NCI-H2196 treated with DMSO at 0.1 percent for 48 hours (cell line): ENCODE measurements around the gene SUB1.
A peak's percentile ranks its signal among the peaks of the same experiment; 100 is the strongest.
"Not testable (repeated sequence)": the region's sequence is repeated elsewhere in the genome, so short reads cannot be mapped to it uniquely, and the experiment has no call there.

Experiments used
- DNase-seq: peaks from one replicate; lab custom pipeline; 2025; ENCODE audit not compliant: unreplicated experiment; lab: John Stamatoyannopoulos, UW

Gene SUB1

GRCh38 chr5:32565145-32565544 is 20.2 kb upstream of the SUB1 start:
- DNase-seq: no peak

GRCh38 chr5:32566319-32567111 is 18.8 kb upstream of the SUB1 start:
- no peak for DNase-seq

DNA sequence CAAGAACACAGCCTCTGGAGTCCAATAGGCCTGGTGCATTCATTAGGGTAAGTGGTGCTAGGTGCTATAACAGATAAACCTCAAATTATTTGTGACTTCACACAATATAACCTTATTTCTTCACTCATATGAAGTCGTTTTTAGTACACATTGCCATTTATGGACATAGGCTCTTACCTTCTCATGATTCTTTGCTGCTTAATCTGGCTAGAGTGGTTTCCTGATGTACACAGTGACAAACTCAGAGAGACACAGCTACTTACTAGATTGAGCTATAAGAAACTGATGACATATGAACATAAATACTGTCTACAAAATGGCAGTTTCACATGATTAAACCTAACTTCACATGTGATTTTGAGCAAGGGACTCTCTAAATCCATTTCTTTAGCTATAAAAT is 14.2 kb upstream of the SUB1 start:
- DNase-seq: no peak

DNA sequence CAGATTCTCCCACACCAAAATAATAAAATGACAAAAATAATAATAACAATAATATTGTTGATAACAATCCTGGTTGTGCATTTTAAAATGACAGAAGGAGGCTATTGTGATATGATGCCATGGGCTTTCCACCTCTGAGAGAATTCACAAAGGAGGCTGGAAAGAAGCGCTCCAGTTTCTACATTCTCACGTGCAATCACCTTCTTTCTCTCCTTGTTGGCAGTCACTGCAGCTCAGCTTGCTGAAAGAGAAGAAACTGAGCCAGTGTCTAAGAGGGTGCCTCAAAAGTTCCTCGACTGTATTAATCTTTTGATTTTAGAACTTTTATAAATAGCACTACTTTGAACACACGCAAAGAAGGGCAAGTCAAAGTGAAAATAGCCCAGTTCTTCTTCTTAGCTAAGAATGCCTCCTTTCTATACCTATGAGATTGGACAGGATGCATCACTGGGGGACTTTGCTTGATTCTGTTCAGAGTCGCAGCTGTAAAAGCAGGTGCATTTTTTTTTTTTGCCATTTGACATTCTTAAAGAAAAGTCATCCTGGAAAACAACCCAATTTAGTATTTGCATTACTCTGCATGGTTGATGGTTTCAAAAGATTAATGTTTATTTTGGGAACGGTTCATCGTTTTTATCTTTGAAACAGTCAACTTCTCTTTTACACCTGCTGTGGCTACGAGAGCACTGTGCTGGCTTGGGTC is 12.4 kb upstream of the SUB1 start:
- DNase-seq: no peak

DNA sequence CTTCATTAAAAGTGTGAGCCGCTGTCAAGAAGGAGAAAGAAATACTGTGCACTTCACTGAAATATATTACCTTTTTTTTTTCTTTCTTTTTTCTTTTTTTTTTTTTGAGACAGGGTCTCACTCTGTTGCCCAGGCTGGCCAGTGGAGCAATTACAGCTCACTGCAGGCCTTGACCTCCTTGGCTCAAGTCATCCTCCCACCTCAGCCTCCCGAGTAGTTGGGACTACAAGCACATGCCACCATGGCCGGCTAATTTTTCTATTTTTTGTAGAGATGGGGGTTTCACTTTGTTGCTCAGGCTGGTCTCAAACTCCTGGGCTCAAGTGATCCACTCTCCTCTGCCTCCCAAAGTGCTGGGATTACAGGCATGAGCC is 11.9 kb upstream of the SUB1 start:
- DNase-seq: not testable (repeated sequence)

DNA sequence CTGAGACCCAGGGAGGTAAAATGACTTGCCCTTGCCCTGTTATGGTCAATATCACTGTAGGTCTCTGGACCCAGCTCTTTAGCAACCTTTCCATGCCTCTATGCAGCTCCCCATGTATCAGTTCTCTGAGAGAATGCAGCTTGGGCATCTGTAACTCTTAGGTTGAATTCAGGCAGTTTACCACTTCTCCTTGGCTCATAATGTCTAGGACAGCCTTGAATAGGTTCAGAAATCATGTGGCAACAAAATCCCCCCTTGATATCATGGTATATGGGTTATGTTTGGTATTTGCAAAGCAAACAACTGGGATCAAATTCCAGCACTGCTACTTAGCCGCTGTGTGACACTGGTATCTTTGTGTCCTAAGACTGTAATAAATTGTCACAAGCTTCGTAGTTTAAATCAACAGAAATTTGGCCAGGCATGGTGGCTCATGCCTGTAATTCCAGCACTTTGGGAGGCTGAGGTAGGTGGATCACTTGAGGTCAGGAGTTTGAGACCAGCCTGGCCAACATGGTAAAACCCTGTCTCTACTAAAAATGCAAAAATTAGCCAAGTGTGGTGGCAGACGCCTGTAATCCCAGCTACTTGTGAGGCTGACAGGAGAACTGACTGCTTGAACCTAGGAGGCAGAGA is 10.7 kb upstream of the SUB1 start:
- DNase-seq: no peak

DNA sequence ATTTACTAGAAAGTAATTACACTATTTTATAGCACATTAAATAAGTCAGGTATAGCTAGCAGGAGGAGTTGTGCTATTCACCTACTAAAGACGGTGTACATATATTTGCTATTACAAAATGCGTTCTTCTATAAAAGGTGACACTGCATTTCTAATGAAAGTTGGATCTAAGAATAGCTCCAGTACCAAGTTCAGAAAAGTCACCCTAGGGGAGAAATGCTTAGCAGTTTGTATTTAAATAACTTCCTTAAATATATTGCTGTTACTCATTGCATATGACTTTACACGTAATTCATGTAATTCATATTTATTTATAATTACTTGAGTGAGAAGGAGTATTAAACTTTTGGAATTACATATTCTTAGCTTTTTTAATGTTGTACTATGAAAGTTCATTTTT is 7.0 kb upstream of the SUB1 start:
- no peak for DNase-seq

- no peak for DNase-seq
Observed at GRCh38 chr5:32578764-32579163, 6.6 kb upstream of the SUB1 start.

DNA sequence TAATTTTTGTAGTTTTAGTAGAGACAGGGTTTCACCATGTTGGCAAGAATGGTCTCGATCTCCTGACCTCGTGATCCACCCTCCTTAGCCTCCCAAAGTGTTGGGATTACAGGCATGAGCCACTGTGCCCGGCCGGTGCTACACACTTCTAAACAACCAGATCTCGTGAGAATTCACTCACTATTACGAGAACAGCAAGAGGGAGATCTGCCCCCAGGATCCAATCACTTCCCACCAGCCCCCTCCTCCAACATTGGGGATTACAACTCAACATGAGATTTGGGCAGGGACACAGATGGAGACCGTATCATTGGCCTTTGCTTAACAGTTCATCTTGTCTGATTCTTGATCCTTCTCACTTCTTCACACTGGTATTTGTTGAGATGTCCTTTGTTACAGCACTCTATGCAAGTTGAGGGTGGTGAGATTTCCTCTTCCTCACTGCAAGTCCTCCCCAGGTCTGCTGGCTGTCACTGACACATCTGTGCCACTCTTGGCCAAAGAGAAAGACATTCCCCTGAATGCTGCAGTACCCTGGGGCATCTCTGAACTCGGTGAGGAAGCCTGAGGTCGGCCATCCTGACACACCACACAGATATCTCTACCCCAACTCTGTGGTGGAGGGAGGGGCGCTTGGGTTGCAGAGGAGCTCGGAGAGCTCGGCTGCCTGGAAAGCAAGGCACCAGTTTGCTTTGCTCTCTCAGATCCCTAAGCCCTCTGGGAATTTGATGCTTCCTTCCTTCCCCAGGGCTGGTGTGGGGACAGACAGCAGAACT is 4.2 kb upstream of the SUB1 start:
- no peak for DNase-seq

DNA sequence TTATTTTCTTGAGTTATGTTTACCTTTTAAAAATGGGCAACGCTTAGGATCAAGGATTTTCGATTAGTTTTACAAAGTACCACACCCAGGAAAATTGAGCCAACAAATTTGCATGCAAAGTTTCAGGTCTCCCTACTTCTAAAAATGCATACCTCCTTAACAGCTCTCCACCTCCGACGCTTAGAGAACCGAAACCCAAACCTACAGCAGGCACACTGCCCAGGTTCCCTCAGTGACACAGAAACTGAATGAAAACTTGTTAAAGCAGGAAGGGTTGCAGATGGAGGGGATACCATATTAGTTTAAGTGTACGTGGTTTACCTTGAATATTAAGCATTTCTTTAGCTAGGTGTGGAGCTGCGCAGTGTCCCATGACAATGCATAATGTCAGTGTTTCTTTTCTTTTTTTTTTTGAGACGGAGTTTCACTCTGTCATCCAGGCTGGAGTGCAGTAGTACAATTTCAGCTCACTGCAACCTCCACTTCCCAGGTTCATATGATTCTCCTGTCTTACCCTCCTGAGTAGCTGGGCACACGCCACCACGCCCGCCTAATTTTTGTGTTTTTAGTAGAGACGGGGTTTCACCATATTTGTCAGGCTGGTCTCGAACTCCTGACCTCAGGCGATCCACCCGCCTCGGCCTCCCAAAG is 1.6 kb upstream of the SUB1 start:
- peak; percentile 30 for DNase-seq

- DNase-seq: no peak
Observed at GRCh38 chr5:32584646-32585045, 711 bp upstream of the SUB1 start.

- no peak for DNase-seq
Observed at GRCh38 chr5:32585122-32585445, 273 bp upstream of the SUB1 start.

DNA sequence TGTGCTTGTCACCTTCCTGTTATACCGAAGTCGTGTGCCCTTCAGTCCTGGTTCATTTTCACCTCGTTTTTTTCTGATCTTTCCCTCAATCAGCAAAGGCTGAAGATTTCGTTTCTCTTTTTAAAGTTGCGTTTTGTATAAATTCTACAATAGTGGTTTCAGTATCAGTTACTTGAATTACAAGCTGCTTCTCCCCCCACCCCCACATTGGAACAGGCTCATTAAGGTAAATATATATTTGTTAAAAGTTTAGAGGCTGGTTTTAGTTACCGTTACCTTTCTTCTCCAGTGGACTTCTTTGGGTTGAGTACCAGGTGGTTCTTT is 881 bp downstream of the SUB1 start:
- DNase-seq: no peak

DNA sequence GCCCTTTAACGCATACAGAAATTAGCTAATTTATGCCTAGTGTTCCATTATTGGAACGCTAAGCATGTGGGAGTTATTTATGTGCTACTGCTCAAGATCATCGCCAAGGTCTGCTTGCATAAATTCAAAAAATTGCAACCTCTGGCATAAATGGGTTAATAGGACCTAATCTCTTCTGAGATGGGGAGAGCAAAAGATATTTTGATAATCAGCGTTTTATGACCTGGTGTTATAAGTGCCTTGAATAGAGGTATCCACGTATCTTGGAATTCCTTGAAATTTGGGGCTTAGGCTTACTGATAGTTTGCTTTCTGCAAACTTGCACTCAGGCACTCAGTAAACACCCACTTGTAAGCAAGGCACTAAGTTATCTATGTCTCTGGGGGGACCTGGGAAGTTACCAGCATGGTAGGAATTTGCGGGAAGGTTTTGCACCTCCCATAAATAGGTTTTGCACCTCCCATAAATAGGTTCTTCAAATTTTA is 1.8 kb downstream of the SUB1 start:
- no peak for DNase-seq

DNA sequence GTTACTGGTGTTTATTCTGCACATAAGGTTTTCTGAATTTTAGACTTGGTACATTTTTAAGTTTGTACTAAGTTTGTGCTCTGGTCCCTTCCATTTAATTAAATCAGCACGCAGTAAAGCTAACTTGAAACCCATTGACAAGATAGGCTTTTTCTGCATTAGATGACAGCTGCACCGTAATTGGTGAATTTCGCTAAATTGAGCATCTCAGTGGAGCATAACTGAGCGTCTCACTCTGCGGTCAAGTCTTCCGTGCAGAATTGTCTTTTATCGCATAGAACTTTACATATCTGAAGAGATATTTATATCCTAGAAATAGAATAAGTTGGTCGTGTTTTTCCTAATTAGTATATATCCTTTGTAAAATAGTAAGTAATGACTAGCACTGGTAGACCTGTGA is 4.1 kb downstream of the SUB1 start:
- DNase-seq: no peak

DNA sequence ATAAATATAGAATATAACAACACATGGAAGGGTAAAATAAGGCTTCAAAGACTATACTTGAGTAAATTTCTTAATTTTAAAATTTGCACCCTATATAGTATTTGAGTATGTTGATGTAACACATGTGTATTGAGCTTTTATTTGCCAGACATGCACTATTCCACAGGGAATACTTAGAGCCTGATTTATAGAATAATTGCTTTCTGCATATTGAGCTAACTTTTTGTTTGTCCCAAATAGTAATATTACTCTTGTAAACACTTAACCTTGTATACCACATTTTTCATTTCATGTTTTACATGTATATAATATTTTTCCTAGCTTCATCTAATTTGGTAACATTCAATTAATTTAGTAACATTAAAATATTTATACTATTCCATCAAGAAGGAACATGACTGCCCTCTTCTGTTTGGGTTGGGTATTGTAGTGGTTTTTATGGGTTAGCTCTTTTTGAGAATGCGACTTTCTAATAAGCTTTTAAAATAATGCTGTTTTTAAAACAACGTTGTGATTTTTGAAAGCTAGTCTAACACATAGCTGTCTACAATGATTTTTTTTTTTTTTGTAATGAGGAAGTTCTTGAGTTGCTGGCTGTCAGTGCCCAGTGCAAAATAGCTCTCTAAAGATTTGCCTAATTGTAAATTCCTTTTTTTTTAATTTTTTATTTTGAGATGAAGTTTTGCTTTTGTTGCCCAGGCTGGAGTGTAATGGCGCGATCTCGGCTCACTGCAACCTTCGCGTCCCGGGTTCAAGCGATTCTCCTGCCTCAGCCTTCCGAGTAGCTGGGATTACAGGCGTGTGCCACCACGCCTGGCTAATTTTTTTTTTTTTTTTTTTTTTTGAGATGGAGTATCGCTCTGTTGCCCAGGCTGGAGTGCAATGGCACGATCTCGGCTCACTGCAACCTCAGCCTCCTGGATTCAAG is 4.8 kb downstream of the SUB1 start:
- no peak for DNase-seq

DNA sequence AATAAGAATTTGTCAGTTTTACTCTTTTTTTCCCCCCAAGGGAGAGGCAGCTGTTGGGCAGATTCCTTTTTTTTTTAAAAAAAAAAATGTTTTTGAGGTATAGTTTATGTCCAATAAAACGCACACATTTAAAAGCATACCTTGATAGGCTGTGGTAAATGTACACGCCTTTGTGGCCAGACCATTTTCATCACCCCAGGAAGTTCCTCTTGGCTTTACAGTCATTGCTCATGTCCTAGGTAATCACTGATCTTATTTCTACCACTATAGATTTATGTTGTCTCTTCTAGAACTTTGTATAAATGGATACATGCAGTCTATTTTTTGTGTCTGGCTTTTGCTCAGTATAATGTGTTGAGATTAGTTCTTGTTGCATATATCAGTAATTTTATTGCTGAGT is 9.8 kb downstream of the SUB1 start:
- no peak for DNase-seq

- no peak for DNase-seq
Observed at GRCh38 chr5:32597041-32597629, 11.8 kb downstream of the SUB1 start.

GRCh38 chr5:32598260-32598937 is 13.0 kb downstream of the SUB1 start:
- no peak for DNase-seq
